Renal cortical epithelial cell (primary cell): Measurements from ENCODE around the gene PTTG2. TPM values are rescaled to one million over a fixed set of nuclear protein-coding genes. Genes with fewer than 3 reads are reported as not detected.
"Not testable (repeated sequence)": the region's sequence is repeated elsewhere in the genome, so short reads cannot be mapped to it uniquely, and the experiment has no call there.

ENCODE experiments used
- DNase-seq: peaks from one replicate; pipeline ENCODE4 v3.0.0-alpha.2; 2011; ENCODE audit warnings: low read depth
- total RNA-seq: library from RNA; depleted of rRNA; stranded (reverse); fragments of >200 nt; gene quantifications from 2 replicates; pipeline ENCODE4 v1.2.3, GENCODE V29; 2014

The PTTG2 gene
- not detected in 2 replicates for total RNA-seq

GRCh38 chr4:37960098-37960497 is at the start of gene PTTG2:
Gene PTTG2 (plus strand): TSS chr4:37960398. CDS start chr4:37960435, 37 bp downstream.
- no peak for DNase-seq

- DNase-seq = no peak
Observed at GRCh38 chr4:37914539-37914938, 45.7 kb upstream of the PTTG2 start.

- DNase-seq = no peak
Observed at GRCh38 chr4:37917388-37917787, 42.8 kb upstream of the PTTG2 start.

- DNase-seq = no peak
Observed at GRCh38 chr4:37918653-37919052, 41.5 kb upstream of the PTTG2 start.

- DNase-seq = no peak
Observed at GRCh38 chr4:37922328-37922727, 37.9 kb upstream of the PTTG2 start.

GRCh38 chr4:37923089-37923488 is 37.1 kb upstream of the PTTG2 start:
- DNase-seq = not testable (repeated sequence)

- no peak for DNase-seq
Observed at GRCh38 chr4:37924946-37925345, 35.3 kb upstream of the PTTG2 start.

GRCh38 chr4:37927434-37927833 is 32.8 kb upstream of the PTTG2 start:
- no peak for DNase-seq

- DNase-seq = no peak
Observed at GRCh38 chr4:37928426-37929416, 31.5 kb upstream of the PTTG2 start.

GRCh38 chr4:37934096-37934495 is 26.1 kb upstream of the PTTG2 start:
- DNase-seq = no peak

GRCh38 chr4:37934609-37935008 is 25.6 kb upstream of the PTTG2 start:
- no peak for DNase-seq

- DNase-seq = no peak
Observed at GRCh38 chr4:37935026-37935425, 25.2 kb upstream of the PTTG2 start.

- DNase-seq = no peak
Observed at GRCh38 chr4:37936889-37937498, 23.2 kb upstream of the PTTG2 start.

GRCh38 chr4:37938208-37938607 is 22.0 kb upstream of the PTTG2 start:
- no peak for DNase-seq

- no peak for DNase-seq
Observed at GRCh38 chr4:37946503-37947179, 13.6 kb upstream of the PTTG2 start.

- DNase-seq = peak; percentile 56
Observed at GRCh38 chr4:37948542-37948941, 11.7 kb upstream of the PTTG2 start.

- DNase-seq = no peak
Observed at GRCh38 chr4:37949636-37950426, 10.4 kb upstream of the PTTG2 start.

GRCh38 chr4:37951461-37952352 is 8.5 kb upstream of the PTTG2 start:
- no peak for DNase-seq

GRCh38 chr4:37953156-37953555 is 7.0 kb upstream of the PTTG2 start:
- DNase-seq = no peak

GRCh38 chr4:37953620-37954293 is 6.4 kb upstream of the PTTG2 start:
- DNase-seq = no peak
